Smooth muscle cell (in vitro differentiated cells): ENCODE measurements around the gene SNAP23. TPM values are rescaled to one million over a fixed set of nuclear protein-coding genes. Genes with fewer than 3 reads are reported as not detected.
A peak's percentile ranks its signal among the peaks of the same experiment; 100 is the strongest.

Source experiments
- DNase-seq: peaks from one replicate; lab custom pipeline; 2025; ENCODE audit not compliant: unreplicated experiment; lab: John Stamatoyannopoulos, UW
- H2AFZ ChIP-seq: fragments of 200-600 bp; sonication (generic); 2 replicates; pipeline ENCODE4 v1.6.0; 2016; ENCODE audit warnings: antibody characterized with exemption, low read depth, mild to moderate bottlenecking
- H3F3A ChIP-seq: fragments of 200-600 bp; sonication (generic); 2 replicates; pipeline ENCODE4 v1.6.0; 2017; ENCODE audit warnings: antibody characterized with exemption, low read depth
- H3K27ac ChIP-seq: fragments of 200-600 bp; sonication (generic); 2 replicates; pipeline ENCODE4 v1.5.1; 2016; ENCODE audit warnings: low read depth, mild to moderate bottlenecking
- H3K27me3 ChIP-seq: fragments of 200-600 bp; sonication (generic); 2 replicates; pipeline ENCODE4 v1.6.1; 2016; ENCODE audit warnings: low read depth, mild to moderate bottlenecking
- H3K36me3 ChIP-seq: fragments of 200-600 bp; sonication (generic); 2 replicates; pipeline ENCODE4 v1.5.1; 2016; ENCODE audit warnings: low read depth
- H3K4me1 ChIP-seq: fragments of 200-600 bp; sonication (generic); 2 replicates; pipeline ENCODE4 v1.5.1; 2016; ENCODE audit warnings: low read depth
- H3K4me2 ChIP-seq: fragments of 200-600 bp; sonication (generic); 2 replicates; pipeline ENCODE4 v1.6.0; 2016; ENCODE audit warnings: mild to moderate bottlenecking
- H3K4me3 ChIP-seq: fragments of 200-600 bp; sonication (generic); 2 replicates; pipeline ENCODE4 v1.5.1; 2016; ENCODE audit warnings: mild to moderate bottlenecking
- H3K79me2 ChIP-seq: fragments of 200-600 bp; sonication (generic); 2 replicates; pipeline ENCODE4 v1.6.0; 2016; ENCODE audit warnings: low read depth, mild to moderate bottlenecking
- H3K9ac ChIP-seq: fragments of 200-600 bp; sonication (generic); 2 replicates; pipeline ENCODE4 v1.6.0; 2016; ENCODE audit warnings: low read depth
- H3K9me3 ChIP-seq: fragments of 200-600 bp; sonication (generic); replicated peaks from 2 replicates; pipeline ENCODE4 v1.5.1; 2016; ENCODE audit warnings: low read depth
- H4K20me1 ChIP-seq: fragments of 200-600 bp; sonication (generic); 2 replicates; pipeline ENCODE4 v1.6.0; 2016; ENCODE audit warnings: low read depth
- WGBS: methylation state at CpG from one replicate; pipeline ENCODE4 v1.1.7; 2016; ENCODE audit warnings: low lambda C conversion rate; 5-methylcytosine and 5-hydroxymethylcytosine counted together
- polyA plus RNA-seq: library from polyadenylated mRNA; unstranded; fragments of >200 nt; fragmentation: Nextera tagmentation; extraction: Ambion mirVana; gene quantifications from 2 replicates; pipeline ENCODE4 v1.2.1, GENCODE V29; 2016
- total RNA-seq: library from RNA; depleted of rRNA; stranded (reverse); fragments of >200 nt; gene quantifications from 2 replicates; pipeline ENCODE4 v1.2.3, GENCODE V29; 2014
- TF ChIP-seq, protein P1 (sequence below): fragments of 200-600 bp; sonication (generic); IDR thresholded peaks from 2 replicates; pipeline ENCODE4 v1.5.1; 2017; ENCODE audit warnings: borderline replicate concordance, mild to moderate bottlenecking, antibody characterized with exemption; ENCODE audit not compliant: insufficient read depth, poor library complexity, severe bottlenecking

SNAP23 gene
- total RNA-seq (78.7 and 91.9 TPM in 2 replicates), polyA plus RNA-seq (71.8 and 73.8 TPM in 2 replicates)

DNA sequence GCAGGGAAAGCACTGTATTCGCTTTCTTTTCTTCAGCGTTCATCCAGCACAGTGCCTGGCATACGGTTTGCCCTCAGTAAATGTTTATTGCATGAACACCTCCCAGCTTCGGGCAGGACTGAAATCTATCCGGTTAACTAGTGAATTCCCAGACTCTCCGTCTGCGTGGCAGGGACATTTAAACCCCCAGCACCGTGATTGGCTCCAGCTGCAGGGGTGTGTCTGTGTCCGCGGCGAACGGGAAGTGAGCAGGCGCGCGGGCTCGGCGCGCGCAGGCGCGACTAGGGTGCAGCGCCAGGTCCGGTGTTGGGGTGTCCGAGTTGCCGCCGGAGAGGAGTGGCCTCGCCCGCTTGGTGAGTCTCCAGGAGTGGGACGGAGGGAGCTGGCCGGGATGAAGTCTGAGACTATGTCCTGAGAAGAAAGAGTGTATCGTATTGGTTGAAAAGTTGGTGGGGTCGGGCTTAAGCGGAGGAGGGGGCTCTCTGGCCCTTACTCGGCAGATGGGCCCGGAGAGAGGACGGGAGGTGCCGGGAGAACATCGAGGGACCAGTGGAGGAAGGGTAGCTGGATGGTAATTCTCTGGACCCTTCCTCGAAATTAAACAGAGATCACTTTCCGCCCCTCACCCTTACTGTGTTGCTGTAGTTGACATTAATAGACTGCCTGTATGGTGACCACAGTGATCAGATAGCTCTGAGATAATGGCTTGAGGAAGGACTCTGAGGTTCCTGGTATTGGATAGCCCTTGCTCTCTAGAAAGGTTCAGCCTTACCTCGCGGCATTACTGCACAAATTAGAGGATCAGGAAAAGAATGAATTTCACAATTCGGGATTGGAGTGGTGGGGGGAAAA, at the start of gene SNAP23:
Gene SNAP23, plus strand, starts transcription at position 274 of the 852 bp plus-strand sequence. CDS start 16,213 bp downstream, outside the sequence.
- TF ChIP-seq, protein P1, sequence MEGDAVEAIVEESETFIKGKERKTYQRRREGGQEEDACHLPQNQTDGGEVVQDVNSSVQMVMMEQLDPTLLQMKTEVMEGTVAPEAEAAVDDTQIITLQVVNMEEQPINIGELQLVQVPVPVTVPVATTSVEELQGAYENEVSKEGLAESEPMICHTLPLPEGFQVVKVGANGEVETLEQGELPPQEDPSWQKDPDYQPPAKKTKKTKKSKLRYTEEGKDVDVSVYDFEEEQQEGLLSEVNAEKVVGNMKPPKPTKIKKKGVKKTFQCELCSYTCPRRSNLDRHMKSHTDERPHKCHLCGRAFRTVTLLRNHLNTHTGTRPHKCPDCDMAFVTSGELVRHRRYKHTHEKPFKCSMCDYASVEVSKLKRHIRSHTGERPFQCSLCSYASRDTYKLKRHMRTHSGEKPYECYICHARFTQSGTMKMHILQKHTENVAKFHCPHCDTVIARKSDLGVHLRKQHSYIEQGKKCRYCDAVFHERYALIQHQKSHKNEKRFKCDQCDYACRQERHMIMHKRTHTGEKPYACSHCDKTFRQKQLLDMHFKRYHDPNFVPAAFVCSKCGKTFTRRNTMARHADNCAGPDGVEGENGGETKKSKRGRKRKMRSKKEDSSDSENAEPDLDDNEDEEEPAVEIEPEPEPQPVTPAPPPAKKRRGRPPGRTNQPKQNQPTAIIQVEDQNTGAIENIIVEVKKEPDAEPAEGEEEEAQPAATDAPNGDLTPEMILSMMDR: no peak
- under 1% methylated on average over 43 of the region's 43 CpGs for WGBS
- Histone ChIP-seq H3K4me2 (peak within 1 kb of the TSS; percentile 92), H3K9me3 (no peaks in the 10 kb centered on the region), H3K9ac (peak within 1 kb of the TSS; percentile 89), H3K4me1 (peaks cover 15% of the 10 kb centered on the region), H3K79me2 (peaks cover 37% of the 10 kb centered on the region), H2AFZ (peak within 1 kb of the TSS; percentile 77), H3K27me3 (no peaks in the 10 kb centered on the region), H4K20me1 (peaks cover 10% of the 10 kb centered on the region), H3K27ac (peak within 1 kb of the TSS; percentile 98), H3F3A (peaks cover 31% of the 10 kb centered on the region), H3K36me3 (no peaks in the 10 kb centered on the region), H3K4me3 (peak within 1 kb of the TSS; percentile 82)
- DNase-seq: peak; percentile 77

DNA sequence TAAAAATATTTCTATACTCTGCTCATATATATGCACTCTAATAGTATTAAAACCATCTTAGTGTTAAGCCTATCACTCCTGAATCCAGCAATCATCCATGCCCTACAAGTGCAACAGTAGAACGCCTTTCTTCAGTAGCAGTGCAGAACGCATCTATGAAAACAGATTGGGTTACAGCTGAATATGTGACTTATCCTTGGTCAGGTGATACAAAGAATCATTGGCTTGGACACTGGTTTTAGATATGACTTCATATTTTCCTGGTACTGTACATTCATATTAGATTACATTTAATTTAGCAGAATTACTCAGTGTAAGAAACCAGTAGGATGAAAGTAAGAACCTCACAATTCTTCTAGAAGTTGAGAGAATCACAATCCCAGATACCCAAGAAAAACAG, 47.8 kb upstream of the SNAP23 start:
- no peaks in the 10 kb centered on the region for H4K20me1 ChIP-seq
- H3K27ac ChIP-seq: no peak overlapping the region
- H3K4me2 ChIP-seq: no peak overlapping the region
- H3K27me3 ChIP-seq: no peaks in the 10 kb centered on the region
- TF ChIP-seq, protein P1: no peak
- H3K9me3 ChIP-seq: no peaks in the 10 kb centered on the region
- H2AFZ ChIP-seq: no peak overlapping the region
- no peaks in the 10 kb centered on the region for H3K4me1 ChIP-seq
- peaks cover 14% of the 10 kb centered on the region for H3K36me3 ChIP-seq
- WGBS: 96% methylated on average over 2 of the region's 2 CpGs
- no peak overlapping the region for H3K4me3 ChIP-seq
- H3K9ac ChIP-seq: no peak overlapping the region
- no peak for DNase-seq
- no peaks in the 10 kb centered on the region for H3K79me2 ChIP-seq
- H3F3A ChIP-seq: no peaks in the 10 kb centered on the region

DNA sequence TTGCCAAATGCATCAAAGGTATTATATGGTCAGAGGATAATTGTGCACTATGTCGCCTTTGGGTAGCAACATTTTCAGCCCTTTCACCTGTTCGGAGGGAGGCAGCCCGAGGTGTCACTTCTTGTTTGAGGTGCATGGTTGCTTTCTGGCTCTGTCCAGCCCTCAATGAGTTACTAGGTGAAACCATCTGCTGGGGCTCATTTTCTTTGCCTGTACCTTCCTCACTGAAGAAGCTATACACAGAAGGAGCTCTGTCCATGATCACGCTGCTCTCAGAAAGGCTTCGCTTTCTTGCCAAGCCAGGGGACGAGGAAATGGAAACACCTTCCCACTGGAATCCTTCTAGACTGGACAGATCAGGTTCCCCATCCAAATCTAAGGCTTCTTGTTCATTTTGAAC, 47.2 kb upstream of the SNAP23 start:
- Histone ChIP-seq H4K20me1 (no peaks in the 10 kb centered on the region), H3K4me2 (no peak overlapping the region)
- WGBS: 97% methylated on average over 6 of the region's 6 CpGs

More for the DNA sequence above, 47.2 kb upstream of the SNAP23 start:
- Histone ChIP-seq H3K9me3 (no peaks in the 10 kb centered on the region), H3K27ac (no peak overlapping the region), H3F3A (no peaks in the 10 kb centered on the region), H3K4me1 (no peaks in the 10 kb centered on the region), H2AFZ (no peak overlapping the region), H3K9ac (no peak overlapping the region), H3K79me2 (no peaks in the 10 kb centered on the region), H3K36me3 (peaks cover 14% of the 10 kb centered on the region), H3K27me3 (no peaks in the 10 kb centered on the region), H3K4me3 (no peak overlapping the region)
- DNase-seq: no peak
- TF ChIP-seq, protein P1: no peak
